Measurements from ENCODE around the gene ITGAD.
"Not testable (repeated sequence)": the region's sequence is repeated elsewhere in the genome, so short reads cannot be mapped to it uniquely, and the experiment has no call there.

ITGAD gene

GRCh38 chr16:31435341-31436220, 42.4 kb downstream of the ITGAD start:
- no peak for DNase-seq

GRCh38 chr16:31436221-31437045, 43.3 kb downstream of the ITGAD start:
- DNase-seq = no peak

GRCh38 chr16:31438414-31438813, 45.3 kb downstream of the ITGAD start:
- DNase-seq = no peak

GRCh38 chr16:31439023-31439422, 45.9 kb downstream of the ITGAD start:
- not testable (repeated sequence) for DNase-seq

GRCh38 chr16:31439519-31439918, 46.4 kb downstream of the ITGAD start:
- no peak for DNase-seq

- no peak for DNase-seq
These were observed 47.5 kb downstream of the ITGAD start for GRCh38 chr16:31440516-31441184.

- no peak for DNase-seq
These were observed 48.8 kb downstream of the ITGAD start for GRCh38 chr16:31441956-31442355.

GRCh38 chr16:31445931-31446330, 52.8 kb downstream of the ITGAD start:
- not testable (repeated sequence) for DNase-seq

- no peak for DNase-seq
These were observed 58.1 kb downstream of the ITGAD start for GRCh38 chr16:31451201-31451600.

- DNase-seq = peak; percentile 56 to 69
These were observed 58.7 kb downstream of the ITGAD start for GRCh38 chr16:31451681-31452351.

- no peak for DNase-seq
These were observed 59.5 kb downstream of the ITGAD start for GRCh38 chr16:31452631-31453106.

- DNase-seq = no peak
These were observed 60.4 kb downstream of the ITGAD start for GRCh38 chr16:31453255-31454204.

- peak in 1 of 2 experiments; percentile 19 for DNase-seq
These were observed 62.6 kb downstream of the ITGAD start for GRCh38 chr16:31455601-31456314.

GRCh38 chr16:31456988-31457360, 63.8 kb downstream of the ITGAD start:
- no peak for DNase-seq

GRCh38 chr16:31458073-31458843, 65.1 kb downstream of the ITGAD start:
- DNase-seq = peak; percentile 42 to 52

- DNase-seq = peak; percentile 85 to 90
These were observed 65.9 kb downstream of the ITGAD start, which contains the start of gene ARMC5 for GRCh38 chr16:31458844-31459686. Gene ARMC5 (plus strand): TSS chr16:31459501. CDS start chr16:31459525, 24 bp downstream.

GRCh38 chr16:31459687-31460581, 66.8 kb downstream of the ITGAD start:
- DNase-seq = peak; percentile 89 to 91

GRCh38 chr16:31460582-31461002, 67.5 kb downstream of the ITGAD start:
- DNase-seq = peak; percentile 28 to 37
